Activated gamma-delta T cell (primary cell): Measurements from ENCODE around the gene CADPS2.

Experiments used
- DNase-seq: peaks from one replicate; lab custom pipeline; 2025; lab: John Stamatoyannopoulos, UW

Gene CADPS2

GRCh38 chr7:122600630-122601029, 285.6 kb downstream of the CADPS2 start:
- DNase-seq = no peak

GRCh38 chr7:122600042-122600441, 286.2 kb downstream of the CADPS2 start:
- DNase-seq = no peak

DNA sequence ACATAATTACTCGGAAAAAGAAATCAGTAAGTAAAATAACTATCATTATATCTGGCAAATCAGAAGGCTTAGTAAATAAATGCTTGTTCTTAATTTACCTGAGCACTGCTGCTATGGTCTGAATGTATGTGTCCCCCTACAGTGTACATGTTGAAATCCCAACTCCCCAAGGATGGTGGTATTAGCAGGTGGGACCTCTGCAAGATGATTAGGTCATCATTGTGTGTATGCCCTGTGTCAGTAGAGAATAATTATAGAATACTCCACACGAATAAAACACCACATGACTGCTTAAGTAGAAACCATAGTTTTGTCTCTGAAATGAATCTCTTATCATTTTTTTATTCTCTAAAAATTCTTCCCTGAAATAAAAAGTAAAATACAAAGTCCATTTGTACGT, 289.0 kb downstream of the CADPS2 start:
- no peak for DNase-seq

GRCh38 chr7:122595885-122596284, 290.4 kb downstream of the CADPS2 start:
- DNase-seq = no peak

DNA sequence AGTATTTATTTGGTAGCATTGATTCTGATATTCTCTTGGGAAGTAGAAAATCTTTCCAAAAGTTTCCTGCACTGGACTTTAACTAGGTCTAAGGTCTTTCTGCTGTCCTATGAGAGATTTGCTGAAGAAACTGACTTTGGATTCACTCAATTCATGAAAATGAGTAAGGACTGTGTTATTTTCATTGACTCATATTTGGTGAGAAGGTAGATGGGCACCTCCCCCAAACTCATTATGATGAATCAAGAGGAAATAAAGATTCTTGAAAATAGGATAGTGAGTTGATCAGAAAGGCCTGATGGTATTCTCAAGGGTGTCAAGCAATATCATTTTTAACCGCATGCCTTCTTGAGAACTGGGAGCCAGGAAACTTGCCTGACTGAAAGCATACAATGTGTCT, 297.6 kb downstream of the CADPS2 start:
- no peak for DNase-seq

DNA sequence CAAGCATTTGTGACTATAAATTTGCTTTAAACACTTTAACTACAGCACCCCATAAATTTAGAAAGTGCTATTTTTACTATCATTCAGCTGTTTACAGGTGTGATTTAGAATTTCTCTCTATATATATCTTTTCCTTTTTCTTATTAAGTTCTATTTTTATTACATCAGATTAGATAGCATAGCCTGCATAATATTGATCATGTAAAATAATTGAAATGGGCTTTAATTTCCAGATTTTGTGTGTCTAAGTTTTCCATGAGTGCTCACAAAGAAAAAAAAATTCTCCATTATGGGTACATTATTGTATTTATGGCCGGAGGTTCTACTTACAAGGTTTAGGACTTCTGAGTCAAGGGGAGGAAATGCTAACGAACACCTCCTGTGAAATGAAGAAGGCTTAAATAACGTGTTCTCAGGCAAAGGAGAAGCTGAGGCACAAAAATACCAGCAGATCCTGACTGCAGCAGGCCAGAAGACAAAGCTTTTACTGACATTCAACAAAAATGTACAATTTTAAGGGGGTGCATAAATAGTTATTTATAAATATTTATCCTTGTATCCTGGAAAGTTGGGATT, 301.5 kb downstream of the CADPS2 start:
- no peak for DNase-seq

GRCh38 chr7:122578350-122578749, 307.9 kb downstream of the CADPS2 start:
- no peak for DNase-seq

DNA sequence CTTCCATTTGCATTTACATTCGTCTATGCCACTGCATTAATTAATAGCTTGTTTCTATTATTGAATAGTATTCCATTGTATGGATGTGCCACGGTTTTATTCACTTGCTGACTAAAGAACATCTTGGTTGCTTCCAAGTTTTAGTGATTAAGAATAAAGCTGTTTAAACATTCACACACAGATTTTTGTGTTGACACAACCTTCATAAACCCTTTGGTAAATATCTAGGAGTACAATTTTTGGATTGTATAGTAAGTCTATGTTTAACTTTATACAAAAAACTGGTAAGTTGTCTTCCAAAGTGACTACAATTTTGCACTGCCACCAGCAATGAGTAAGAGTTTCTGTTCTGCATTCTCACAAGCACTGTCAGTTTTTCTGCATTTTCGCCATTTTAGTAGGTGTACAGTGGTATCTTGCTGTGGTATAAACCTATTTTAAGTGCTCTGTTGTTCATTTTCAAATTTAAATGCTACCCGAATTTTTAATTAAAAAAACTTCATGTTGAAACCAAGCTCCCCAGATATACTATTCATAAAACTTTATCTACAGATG, 308.7 kb downstream of the CADPS2 start:
- no peak for DNase-seq

GRCh38 chr7:122572706-122573105, 313.6 kb downstream of the CADPS2 start:
- no peak for DNase-seq

- DNase-seq = no peak
These were observed 324.9 kb downstream of the CADPS2 start for GRCh38 chr7:122561326-122561725.

- DNase-seq = no peak
These were observed 329.3 kb downstream of the CADPS2 start for GRCh38 chr7:122556873-122557542.

DNA sequence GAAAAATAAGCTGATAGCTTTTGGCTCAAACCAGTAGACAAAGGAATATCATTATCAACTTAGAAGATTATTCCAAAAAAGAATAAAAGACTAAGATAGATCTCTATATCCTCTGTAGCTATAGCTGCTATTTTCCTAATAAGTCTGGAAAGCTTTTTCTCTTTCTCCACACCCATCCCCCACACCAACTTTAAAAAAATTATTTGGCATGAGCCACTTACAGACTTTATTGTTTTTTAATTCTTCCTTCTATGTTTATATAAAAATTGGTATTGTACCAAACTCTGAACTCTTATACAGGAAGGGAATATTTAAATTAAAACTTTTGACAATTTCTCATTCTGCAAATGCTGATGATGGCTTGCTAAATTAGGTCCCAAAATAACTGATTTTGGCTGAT, 330.0 kb downstream of the CADPS2 start:
- DNase-seq = no peak

DNA sequence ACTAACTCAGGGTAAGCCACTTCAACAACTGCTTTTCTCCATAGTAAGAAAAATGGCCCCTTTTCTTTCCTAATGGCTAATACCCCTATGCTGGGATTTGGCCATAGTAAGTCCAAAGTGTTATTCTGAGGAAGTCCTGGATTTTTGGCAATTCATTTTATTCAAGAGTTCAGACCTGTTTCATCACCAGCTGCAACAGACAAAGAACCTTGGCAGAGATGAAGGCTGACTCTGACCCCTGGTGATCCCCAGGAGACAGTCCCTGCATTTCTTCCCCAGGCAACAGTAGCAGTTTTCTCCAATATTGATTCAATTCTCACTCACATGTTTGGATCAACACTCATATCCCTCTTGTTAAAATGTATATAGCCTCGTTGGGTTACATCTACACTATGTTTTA, 332.5 kb downstream of the CADPS2 start:
- DNase-seq = no peak

DNA sequence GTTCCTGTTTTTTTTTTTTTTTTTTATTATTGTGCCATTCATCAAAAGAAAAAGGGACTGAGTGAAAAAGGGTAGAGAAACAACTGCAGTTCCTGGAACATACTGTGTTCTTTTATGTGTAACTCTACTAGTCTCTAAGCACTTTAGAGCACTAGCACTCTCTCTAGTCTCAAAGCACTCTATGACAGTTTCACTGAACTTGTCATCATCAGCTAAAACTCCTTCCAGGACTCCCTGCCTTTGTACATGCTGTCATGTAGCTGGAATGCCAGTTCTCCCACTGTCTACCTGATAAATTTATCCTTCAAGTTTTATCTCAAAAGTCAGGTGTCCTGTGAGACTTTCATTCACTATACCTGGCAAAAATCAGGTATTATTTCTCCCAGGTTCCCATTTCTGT, 333.5 kb downstream of the CADPS2 start:
- DNase-seq = no peak

DNA sequence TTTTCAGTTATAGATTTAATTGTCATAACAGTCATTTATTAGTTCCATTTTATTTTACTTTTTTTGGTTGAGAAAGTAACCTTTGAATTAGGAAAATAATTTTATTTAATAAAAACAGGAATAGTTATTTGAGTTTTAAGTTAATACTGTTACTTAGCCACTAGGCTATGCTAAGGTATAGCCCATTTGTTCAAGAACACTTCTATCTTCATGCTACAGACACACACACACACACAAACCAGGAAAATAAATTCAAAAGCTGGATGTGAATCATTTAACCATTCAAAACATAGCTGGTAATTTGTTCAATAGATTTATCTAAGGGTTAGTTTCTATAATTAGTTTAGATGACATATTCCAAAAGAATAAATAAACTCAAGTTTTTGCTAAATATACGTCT, 335.7 kb downstream of the CADPS2 start:
- DNase-seq = no peak

GRCh38 chr7:122549578-122549977, 336.7 kb downstream of the CADPS2 start:
- DNase-seq = no peak

- DNase-seq = no peak
These were observed 339.8 kb downstream of the CADPS2 start for GRCh38 chr7:122546496-122546895.

DNA sequence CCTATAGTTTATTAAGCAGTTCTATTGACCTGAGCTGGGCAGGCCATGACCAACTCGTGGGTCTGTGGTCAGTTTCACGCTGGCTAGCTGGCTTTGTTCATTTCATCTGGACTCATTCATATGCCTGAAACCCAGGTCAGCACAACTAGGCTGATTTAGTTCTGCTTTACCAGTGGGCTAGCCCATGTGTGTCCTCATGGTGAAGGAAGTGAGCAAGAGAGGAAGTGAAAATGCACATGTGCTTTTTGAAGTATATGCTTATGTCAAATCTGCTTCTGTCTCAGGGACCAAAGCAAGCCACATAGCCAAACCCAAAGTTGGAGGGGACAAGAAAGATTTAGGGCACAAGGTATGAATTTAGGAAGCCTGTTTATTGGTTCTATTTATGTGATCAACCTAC, 341.8 kb downstream of the CADPS2 start:
- DNase-seq = no peak

DNA sequence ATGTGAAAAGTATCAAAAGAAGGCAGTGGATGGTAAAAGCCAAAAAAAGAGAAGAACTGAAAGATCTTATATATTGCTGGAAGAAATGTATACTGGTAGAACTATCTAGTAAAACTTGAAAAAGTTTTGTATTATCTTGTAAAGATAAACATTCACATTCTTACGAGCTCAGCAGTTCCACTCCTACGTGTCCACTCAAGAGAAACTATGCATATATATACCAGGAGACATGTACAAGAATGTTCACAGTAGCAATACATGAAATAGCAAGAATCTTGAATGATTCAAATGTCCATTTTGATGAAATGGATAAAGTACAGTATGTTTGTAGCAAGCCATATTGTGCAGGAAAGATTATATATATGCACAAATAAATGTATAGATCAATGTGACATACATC, 342.4 kb downstream of the CADPS2 start:
- DNase-seq = no peak

DNA sequence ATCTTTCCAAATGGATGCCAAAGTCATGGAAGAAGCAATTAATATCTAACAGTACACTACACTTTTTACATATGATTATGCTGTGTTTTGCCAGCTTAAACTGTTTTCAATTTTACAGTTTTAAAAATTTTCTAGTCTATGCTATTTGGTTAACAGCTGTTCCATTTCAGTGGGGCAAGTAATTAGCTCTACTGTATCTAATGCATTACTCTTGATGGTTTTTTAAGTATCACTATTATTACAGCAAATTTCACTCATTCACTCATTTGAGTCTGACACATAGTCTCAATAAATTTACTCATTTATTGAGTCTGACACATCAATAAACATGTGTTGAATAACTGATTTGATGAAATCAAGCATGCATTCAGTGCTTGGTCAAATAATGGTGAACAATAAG, 343.1 kb downstream of the CADPS2 start:
- DNase-seq = no peak

- no peak for DNase-seq
These were observed 351.2 kb downstream of the CADPS2 start for GRCh38 chr7:122535086-122535485.

DNA sequence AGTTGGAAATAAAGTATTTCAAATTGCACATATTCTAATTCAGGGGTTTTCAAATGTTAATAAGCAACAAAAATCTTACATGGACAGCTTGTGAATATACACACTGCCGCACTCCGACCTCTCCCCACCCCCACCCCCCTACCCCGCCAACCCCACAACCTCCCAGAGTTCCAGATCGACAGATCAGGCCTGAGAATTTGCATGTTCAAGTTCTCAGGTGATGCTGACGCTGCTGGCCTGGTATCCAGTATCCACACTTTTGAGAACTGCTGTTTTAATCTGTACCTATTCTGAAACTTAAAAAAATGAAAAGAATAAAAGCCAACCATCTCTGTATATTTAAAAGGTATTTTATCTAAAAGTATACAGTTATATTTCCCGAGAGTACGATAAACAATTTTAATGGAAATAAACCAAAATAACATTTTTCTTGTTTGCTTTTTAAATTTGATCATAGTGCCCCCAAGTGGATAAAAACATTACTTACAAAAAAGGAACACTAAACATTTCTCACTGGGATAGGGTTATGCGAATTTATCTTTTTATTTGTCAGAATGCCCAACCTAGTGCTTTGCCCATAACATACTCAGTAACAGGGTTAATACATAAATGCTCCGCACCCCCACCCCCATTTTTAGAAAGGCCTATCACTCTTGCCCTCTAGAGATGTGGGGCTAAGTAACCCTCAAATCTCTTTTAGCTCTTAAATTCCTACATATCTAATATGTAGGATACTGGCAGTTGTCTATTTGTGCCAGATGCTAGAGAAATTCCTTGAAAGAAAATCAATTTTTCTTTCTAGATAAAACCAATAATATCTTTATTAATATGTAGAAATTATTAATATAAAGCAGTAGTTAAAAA, 353.6 kb downstream of the CADPS2 start:
- no peak for DNase-seq
